Naive thymus-derived CD4-positive, alpha-beta T cell (primary cell): Measurements from ENCODE around the gene FBXO34. TPM values are rescaled to one million over a fixed set of nuclear protein-coding genes. Genes with fewer than 3 reads are reported as not detected.
A peak's percentile ranks its signal among the peaks of the same experiment; 100 is the strongest.

Experiments
- ATAC-seq: fragments of 150-1000 bp; cut with Tn5 transposase; 2 replicates; pipeline ENCODE4 v1.10.0; 2021; ENCODE audit warnings: mild to moderate bottlenecking, moderate library complexity
- CTCF ChIA-PET: fragments of 350-600 bp; sonication (Branson Sonifier 250); formaldehyde crosslinking; loops from one replicate; lab custom pipeline; 2021; ENCODE audit warnings: antibody characterized with exemption; lab: Charles Lee
- POLR2A ChIA-PET: fragments of 350-600 bp; sonication (Branson Sonifier 250); formaldehyde crosslinking; loops from one replicate; lab custom pipeline; 2021; ENCODE audit warnings: antibody characterized with exemption, inconsistent platforms; lab: Charles Lee
- DNase-seq, 9 donors: peaks; one replicate each; pipeline versions ENCODE4 v3.0.0 to v3.0.0-alpha.2; 2020 to 2022; ENCODE audit warnings: mixed read lengths in 1 of 9
- H3K27ac ChIP-seq: one replicate; pipeline ENCODE4 v1.7.0; 2013; ENCODE audit warnings: mild to moderate bottlenecking, low read depth, low read length, moderate library complexity
- H3K27me3 ChIP-seq, 2 donors: one replicate each; pipeline ENCODE4 v1.7.0; 2013; ENCODE audit warnings: low read length in 2 of 2, mild to moderate bottlenecking in 2 of 2, moderate library complexity in 2 of 2; ENCODE audit not compliant: control insufficient read depth in 2 of 2, insufficient read depth in 2 of 2
- H3K36me3 ChIP-seq, 3 experiments: 1 replicate in 2 of 3; 2 replicates in 1 of 3; pipeline ENCODE4 v1.7.0; 2013; ENCODE audit warnings: low read length in 3 of 3, mild to moderate bottlenecking in 3 of 3, moderate library complexity in 1 of 3; ENCODE audit not compliant: insufficient read depth in 3 of 3, control insufficient read depth in 2 of 3
- H3K4me1 ChIP-seq, 2 donors: one replicate each; pipeline ENCODE4 v1.7.0; 2013; ENCODE audit warnings: low read length in 2 of 2, mild to moderate bottlenecking in 2 of 2, moderate library complexity in 1 of 2; ENCODE audit not compliant: control insufficient read depth in 2 of 2, insufficient read depth in 2 of 2
- H3K4me3 ChIP-seq: 2 replicates; pipeline ENCODE4 v1.7.0; 2013; ENCODE audit warnings: mild to moderate bottlenecking, low read length
- H3K9me3 ChIP-seq, 3 experiments: 1 replicate in 2 of 3; 2 replicates in 1 of 3; pipeline ENCODE4 v1.7.0; 2013; ENCODE audit warnings: low read length in 3 of 3; ENCODE audit not compliant: control insufficient read depth in 2 of 3
- H3K27ac Mint-ChIP-seq, 9 donors: one replicate each; pipeline ENCODE4 v1.8.0; 2020 to 2022; ENCODE audit warnings: mixed read lengths in 9 of 9, mild to moderate bottlenecking in 8 of 9, moderate library complexity in 5 of 9, inconsistent platforms in 2 of 9
- H3K27me3 Mint-ChIP-seq, 5 donors: one replicate each; pipeline ENCODE4 v1.8.0; 2021 to 2022; ENCODE audit warnings: mixed read lengths in 5 of 5, mild to moderate bottlenecking in 1 of 5
- H3K36me3 Mint-ChIP-seq, 5 donors: one replicate each; pipeline ENCODE4 v1.8.0; 2020 to 2022; ENCODE audit warnings: mixed read lengths in 5 of 5, mild to moderate bottlenecking in 3 of 5, inconsistent platforms in 1 of 5
- H3K4me1 Mint-ChIP-seq, 7 donors: one replicate each; pipeline ENCODE4 v1.8.0; 2020 to 2022; ENCODE audit warnings: mixed read lengths in 7 of 7, mild to moderate bottlenecking in 3 of 7, inconsistent platforms in 1 of 7
- H3K4me3 Mint-ChIP-seq, 10 donors: one replicate each; pipeline ENCODE4 v1.8.0; 2020 to 2022; ENCODE audit warnings: mild to moderate bottlenecking in 10 of 10, mixed read lengths in 10 of 10, moderate library complexity in 6 of 10, inconsistent platforms in 2 of 10
- H3K9me3 Mint-ChIP-seq, 11 donors: one replicate each; pipeline ENCODE4 v1.8.0; 2020 to 2022; ENCODE audit warnings: mixed read lengths in 11 of 11, mild to moderate bottlenecking in 4 of 11, inconsistent platforms in 1 of 11, moderate library complexity in 1 of 11
- intact Hi-C, 2 donors: fragments of 100-400 bp; cut with micrococcal nuclease; formaldehyde crosslinking; loops; one replicate each; pipeline ENCODE4 v1.15.1; 2023
- polyA plus RNA-seq, 2 donors: library from polyadenylated mRNA; unstranded; fragments of 300-500 nt; fragmentation: Illumina TruSeq; gene quantifications; one replicate each; pipeline ENCODE4 v1.2.3, GENCODE V29; 2021
- total RNA-seq, 6 experiments: library from RNA in 5 of 6; stranded (reverse) in 5 of 6; gene quantifications; 1 replicate in 5 of 6; 2 replicates in 1 of 6; pipeline ENCODE4 v1.2.3 and lab custom pipeline; 2021 to 2026

Gene FBXO34
- total and polyA plus RNA-seq, 7 experiments from 2014 or later = 22.0 to 42.1 (median 25.8) TPM

DNA sequence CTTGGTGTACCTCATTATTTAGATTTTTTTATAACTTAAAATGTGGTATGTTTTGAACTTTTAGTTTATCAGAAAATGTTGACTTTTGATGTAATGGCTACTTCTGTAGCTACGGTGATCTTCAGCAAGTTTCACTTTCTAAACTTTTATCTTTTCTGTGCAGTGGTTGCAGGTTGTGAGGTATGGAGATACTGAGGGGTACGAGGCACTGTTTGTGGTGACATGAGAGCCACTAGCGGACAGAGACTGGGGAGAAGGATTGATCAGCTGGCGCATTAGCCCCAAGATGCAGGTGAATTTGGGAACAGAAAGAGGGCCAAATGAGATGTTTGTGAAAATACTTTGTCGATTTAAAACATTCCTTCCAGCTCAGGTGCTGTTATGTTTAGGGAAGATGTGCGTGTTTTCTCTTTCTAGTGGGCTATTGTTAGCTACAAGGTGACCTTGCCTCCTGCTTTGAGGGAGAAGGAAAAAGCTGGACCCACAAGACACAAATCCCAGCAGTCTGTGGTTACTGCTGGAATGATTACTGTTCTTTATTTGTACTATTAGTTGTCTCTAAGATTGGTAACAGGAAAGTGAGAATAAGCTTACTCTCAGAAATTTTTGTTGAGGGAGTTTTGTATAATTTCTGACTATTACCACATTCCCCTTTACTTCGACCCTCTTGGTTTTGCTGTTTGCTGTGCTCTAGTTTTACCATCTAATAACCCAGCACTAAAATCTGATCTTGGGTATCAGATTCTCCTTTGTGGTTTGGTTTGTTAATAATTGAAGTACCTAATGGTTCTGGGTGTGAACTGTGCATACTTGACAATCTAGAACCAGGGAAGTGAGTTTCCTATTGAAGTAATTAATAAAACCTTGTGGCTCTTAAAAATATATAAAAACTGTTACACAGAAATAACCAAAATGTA is 61.7 kb downstream of the FBXO34 start:
- no peaks in the 10 kb centered on the region for H3K9me3 ChIP-seq
- peak overlapping the region; percentile 19 for H3K4me3 ChIP-seq
- H3K27me3 ChIP-seq = no peaks in the 10 kb centered on the region
- Mint-ChIP-seq H3K4me3 (peak overlapping the region; percentile 56 to 89 (median 84)), H3K27ac (peak overlapping the region; percentile 68 to 92 (median 85)), H3K27me3 (no peaks in the 10 kb centered on the region), H3K9me3 (no peaks in the 10 kb centered on the region), H3K36me3 (peaks cover 0 to 10% (median 0%) of the 10 kb centered on the region in 5 donors), H3K4me1 (peaks cover 49 to 91% (median 83%) of the 10 kb centered on the region in 7 donors)
- H3K4me1 ChIP-seq = peaks cover 39 to 48% of the 10 kb centered on the region in 2 donors
- H3K27ac ChIP-seq = peak overlapping the region; percentile 69
- H3K36me3 ChIP-seq = no peaks in the 10 kb centered on the region
- DNase-seq = peak in 1 of 9 donors; percentile 25
- POLR2A ChIA-PET = interaction anchor here (0.7 to 1.3 kb wide), 6 partner anchors 10 to 78 kb away, joined by 3 to 5 read pairs (median 4); partner anchors contain the start of gene FBXO34
- CTCF ChIA-PET = interaction anchor here (0.6 to 2.2 kb wide), 5 partner anchors 10 to 200 kb away, joined by 3 to 14 read pairs (median 3); no protein-coding TSS in a partner anchor
- intact Hi-C loops = loop anchor here (1.0 to 2.0 kb wide), 4 partner anchors 21 to 62 kb away; partner anchors contain the start of gene FBXO34 (in 2 of the 2)
- ATAC-seq = peak; percentile 58

DNA sequence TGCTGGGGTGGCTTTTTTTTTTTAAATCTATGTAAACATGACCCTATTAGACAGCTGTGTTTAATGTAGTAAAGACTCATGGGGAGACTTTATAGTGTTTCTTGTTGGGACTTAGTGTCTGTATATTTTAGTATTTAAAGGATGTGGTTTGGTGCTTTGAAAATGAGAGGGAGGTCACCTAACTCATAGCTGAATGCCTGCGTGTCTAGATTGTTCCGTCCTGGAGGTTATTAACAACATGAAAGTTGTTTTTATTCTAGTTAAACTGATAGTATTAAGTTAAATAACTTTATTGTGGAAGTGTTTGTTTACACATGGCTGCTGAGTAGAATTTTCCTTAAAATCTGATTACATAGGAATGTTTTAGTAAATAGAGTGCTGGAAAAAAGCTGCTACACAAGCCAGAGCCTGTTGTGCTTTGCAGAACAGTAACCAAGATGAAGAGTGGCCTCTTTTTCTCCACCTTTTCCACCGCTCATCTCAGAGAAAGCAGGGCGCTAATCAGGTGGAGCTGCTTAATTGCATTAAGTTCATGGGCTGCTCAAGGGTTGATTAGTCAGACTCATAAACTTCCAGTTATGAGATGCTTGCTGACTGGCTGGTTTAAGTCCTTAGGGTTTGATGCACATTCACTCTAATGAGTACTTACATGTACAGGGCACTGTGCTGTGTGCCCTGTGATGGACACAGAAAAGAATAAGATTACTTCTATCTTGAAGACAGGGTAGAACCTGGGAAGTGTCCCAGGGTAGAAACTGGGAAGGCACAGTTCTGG is 62.7 kb downstream of the FBXO34 start:
- no peaks in the 10 kb centered on the region for H3K9me3 ChIP-seq
- peak overlapping the region; percentile 69 for H3K27ac ChIP-seq
- H3K27ac Mint-ChIP-seq = peak overlapping the region; percentile 77 to 92 (median 85)
- H3K27me3 Mint-ChIP-seq = no peaks in the 10 kb centered on the region
- intact Hi-C loops = loop anchor here in 1 of 2 donors (1.0 to 2.0 kb wide), 2 partner anchors 20 to 63 kb away; partner anchors contain the start of gene FBXO34
- H3K9me3 Mint-ChIP-seq = no peaks in the 10 kb centered on the region
- ChIA-PET CTCF (interaction anchor here (0.6 to 2.2 kb wide), 4 partner anchors 20 to 63 kb away, joined by 3 to 14 read pairs (median 4); no protein-coding TSS in a partner anchor), POLR2A (interaction anchor here (0.6 to 1.3 kb wide), 6 partner anchors 8 to 63 kb away, joined by 3 to 5 read pairs (median 3); partner anchors contain the start of gene FBXO34)
- peaks cover 0 to 10% (median 0%) of the 10 kb centered on the region in 5 donors for H3K36me3 Mint-ChIP-seq
- no peaks in the 10 kb centered on the region for H3K36me3 ChIP-seq
- ATAC-seq (peak; percentile 13), DNase-seq (no peak)
- no peaks in the 10 kb centered on the region for H3K27me3 ChIP-seq
- peak overlapping the region; percentile 10 to 89 (median 84) for H3K4me3 Mint-ChIP-seq
- H3K4me1 Mint-ChIP-seq = peaks cover 49 to 94% (median 81%) of the 10 kb centered on the region in 7 donors
- peak overlapping the region; percentile 19 for H3K4me3 ChIP-seq
- H3K4me1 ChIP-seq = peaks cover 46 to 55% of the 10 kb centered on the region in 2 donors

DNA sequence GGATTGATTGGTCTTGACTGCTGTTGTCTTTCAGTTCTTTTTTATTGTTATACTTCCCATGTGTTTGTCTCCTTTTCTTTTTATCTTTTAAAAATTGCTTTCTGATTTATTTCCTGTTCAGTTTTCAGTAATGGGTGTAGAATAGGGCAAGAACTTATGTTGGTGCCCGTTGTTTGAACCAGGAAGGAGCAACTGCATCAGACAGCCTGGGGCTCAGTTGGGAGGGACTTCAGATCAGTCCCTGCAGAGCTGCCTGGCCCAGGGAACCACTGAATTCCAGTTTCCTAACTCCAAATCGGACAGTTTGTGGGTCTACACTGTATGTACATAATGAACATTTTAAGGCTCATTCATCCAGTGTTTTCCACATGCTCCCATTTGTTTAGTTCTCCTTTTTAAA is 64.9 kb downstream of the FBXO34 start:
- H3K4me3 ChIP-seq = no peak overlapping the region
- H3K4me1 Mint-ChIP-seq = peaks cover 52 to 93% (median 79%) of the 10 kb centered on the region in 7 donors
- peak overlapping the region; percentile 70 to 89 (median 82) for H3K27ac Mint-ChIP-seq
- POLR2A ChIA-PET = no interaction called here
- peaks cover 0 to 13% (median 0%) of the 10 kb centered on the region in 5 donors for H3K36me3 Mint-ChIP-seq
- peaks cover 61 to 70% of the 10 kb centered on the region in 2 donors for H3K4me1 ChIP-seq
- CTCF ChIA-PET = interaction anchor here (0.7 to 3.3 kb wide), 2 partner anchors 18 to 63 kb away, joined by 3 to 27 read pairs; no protein-coding TSS in a partner anchor
- DNase-seq = peak in 5 of 9 donors; percentile 23 to 38 (median 25)
- peak; percentile 32 for ATAC-seq
- no peaks in the 10 kb centered on the region for H3K9me3 Mint-ChIP-seq
- H3K27me3 Mint-ChIP-seq = no peaks in the 10 kb centered on the region
- H3K9me3 ChIP-seq = no peaks in the 10 kb centered on the region
- intact Hi-C loops = loop anchor here (2.0 to 5.0 kb wide), 3 partner anchors 15 to 781 kb away; partner anchors contain the start of gene PELI2 (in 1 of the 2)
- peak overlapping the region; percentile 50 for H3K27ac ChIP-seq
- H3K36me3 ChIP-seq = no peaks in the 10 kb centered on the region
- H3K4me3 Mint-ChIP-seq = peak overlapping the region; percentile 7 to 69 (median 43)
- H3K27me3 ChIP-seq = no peaks in the 10 kb centered on the region

DNA sequence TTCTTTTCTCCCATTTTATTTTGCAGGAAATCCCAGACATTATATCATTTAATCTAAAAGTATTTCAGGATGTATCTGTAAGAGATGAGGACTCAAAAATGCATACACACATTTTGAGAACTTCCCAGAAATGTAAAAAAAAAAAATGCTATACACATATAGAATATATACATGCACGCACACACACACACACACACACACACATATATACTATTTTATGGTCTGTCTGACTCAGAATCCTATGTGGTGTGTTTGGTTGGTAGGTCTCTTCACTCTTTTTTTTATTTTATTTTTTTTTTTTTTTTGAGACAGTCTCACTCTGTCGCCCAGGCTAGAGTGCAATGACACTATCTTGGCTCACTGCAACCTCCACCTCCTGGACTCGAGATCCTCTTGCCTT is 65.5 kb downstream of the FBXO34 start:
- H3K9me3 Mint-ChIP-seq = no peaks in the 10 kb centered on the region
- H3K9me3 ChIP-seq = no peaks in the 10 kb centered on the region
- no peaks in the 10 kb centered on the region for H3K27me3 ChIP-seq
- H3K36me3 ChIP-seq = no peaks in the 10 kb centered on the region
- H3K36me3 Mint-ChIP-seq = peaks cover 0 to 13% (median 0%) of the 10 kb centered on the region in 5 donors
- no peak overlapping the region for H3K4me3 ChIP-seq
- POLR2A ChIA-PET = no interaction called here
- peaks cover 61 to 71% of the 10 kb centered on the region in 2 donors for H3K4me1 ChIP-seq
- intact Hi-C loops = loop anchor here (1.0 to 5.0 kb wide), 6 partner anchors 9 to 781 kb away; partner anchors contain the start of genes FBXO34 (in 2 of the 2) and PELI2 (in 1 of the 2)
- ATAC-seq = no peak
- peaks cover 54 to 96% (median 83%) of the 10 kb centered on the region in 7 donors for H3K4me1 Mint-ChIP-seq
- CTCF ChIA-PET = interaction anchor here (0.7 to 3.3 kb wide), 3 partner anchors 18 to 162 kb away, joined by 3 to 27 read pairs (median 3); no protein-coding TSS in a partner anchor
- peak overlapping the region; percentile 59 for H3K27ac ChIP-seq
- no peaks in the 10 kb centered on the region for H3K27me3 Mint-ChIP-seq
- DNase-seq = no peak
- H3K27ac Mint-ChIP-seq = peak overlapping the region in 8 of 9 donors; percentile 70 to 90 (median 84)
- H3K4me3 Mint-ChIP-seq = peak overlapping the region in 6 of 10 donors; percentile 7 to 69 (median 60)

DNA sequence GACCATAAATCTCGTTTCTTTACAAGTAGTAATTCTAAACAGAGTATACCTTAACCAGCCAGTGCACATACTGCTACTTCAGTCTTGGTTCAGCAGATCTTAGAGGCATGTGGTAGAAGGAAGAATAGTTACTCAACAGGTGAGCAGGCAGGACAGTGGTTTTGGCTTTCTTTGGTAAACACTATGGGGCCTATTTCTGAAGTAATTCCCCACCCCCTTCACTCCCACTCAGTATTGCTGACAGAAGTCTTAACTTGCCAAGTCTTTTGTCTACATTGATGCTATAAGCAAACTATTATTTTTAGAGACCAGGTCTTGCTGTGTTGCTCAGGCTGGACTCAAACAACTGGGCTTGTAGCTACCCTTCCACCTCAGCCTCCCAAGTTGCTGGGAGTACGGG is 68.5 kb downstream of the FBXO34 start:
- H3K4me3 Mint-ChIP-seq = peak overlapping the region in 2 of 10 donors; percentile 15 to 44
- peaks cover 39 to 89% (median 66%) of the 10 kb centered on the region in 7 donors for H3K4me1 Mint-ChIP-seq
- ATAC-seq = no peak
- H3K27me3 Mint-ChIP-seq = no peaks in the 10 kb centered on the region
- Histone ChIP-seq H3K27ac (no peak overlapping the region), H3K4me3 (no peak overlapping the region), H3K36me3 (no peaks in the 10 kb centered on the region), H3K4me1 (peaks cover 51 to 53% of the 10 kb centered on the region in 2 donors), H3K27me3 (no peaks in the 10 kb centered on the region), H3K9me3 (no peaks in the 10 kb centered on the region)
- ChIA-PET CTCF (no interaction called here), POLR2A (no interaction called here)
- intact Hi-C loops = loop anchor here (5.0 kb wide), 2 partner anchors 37 to 778 kb away; partner anchors contain the start of gene PELI2 (in 1 of the 2)
- DNase-seq = peak in 1 of 9 donors; percentile 48
- H3K9me3 Mint-ChIP-seq = no peaks in the 10 kb centered on the region
- peaks cover 0 to 7% (median 0%) of the 10 kb centered on the region in 5 donors for H3K36me3 Mint-ChIP-seq
- peak overlapping the region in 5 of 9 donors; percentile 24 to 48 (median 33) for H3K27ac Mint-ChIP-seq
